Ureter (tissue), 1 donor: ENCODE data around the gene TIMM17A. TPM values are rescaled to one million over a fixed set of nuclear protein-coding genes. Genes with fewer than 3 reads are reported as not detected.

Experiments used
- DNase-seq: peaks from one replicate; pipeline ENCODE4 v3.0.0-alpha.2; 2020; ENCODE audit warnings: low spot score
- total RNA-seq: library from RNA; stranded (reverse); gene quantifications from one replicate; pipeline ENCODE4 v1.2.4, GENCODE V29; 2023
- donor health status: DM: yes; HTN: yes; CAD: no.

TIMM17A gene
- 41.4 TPM for total RNA-seq

- peak; percentile 98 for DNase-seq
Measured at GRCh38 chr1:201955009-201955728, at the start of gene TIMM17A. TIMM17A (plus strand) TSS chr1:201955503; CDS start chr1:201955527, 24 bp downstream.

GRCh38 chr1:201906336-201906735, 49.0 kb upstream of the TIMM17A start:
- no peak for DNase-seq

- DNase-seq: no peak
Measured at GRCh38 chr1:201907621-201908020, 47.7 kb upstream of the TIMM17A start.

GRCh38 chr1:201911826-201912571, 43.3 kb upstream of the TIMM17A start:
- DNase-seq: no peak

- no peak for DNase-seq
Measured at GRCh38 chr1:201912832-201913231, 42.5 kb upstream of the TIMM17A start.

GRCh38 chr1:201914456-201915235, 40.7 kb upstream of the TIMM17A start:
- DNase-seq: no peak

- DNase-seq: peak; percentile 91
Measured at GRCh38 chr1:201916649-201917249, 38.6 kb upstream of the TIMM17A start.

GRCh38 chr1:201917362-201918033, 37.8 kb upstream of the TIMM17A start:
- no peak for DNase-seq

- DNase-seq: no peak
Measured at GRCh38 chr1:201918343-201918742, 37.0 kb upstream of the TIMM17A start.

- DNase-seq: no peak
Measured at GRCh38 chr1:201921952-201922558, 33.2 kb upstream of the TIMM17A start.

GRCh38 chr1:201925301-201925567, 30.1 kb upstream of the TIMM17A start:
- no peak for DNase-seq

GRCh38 chr1:201925981-201926645, 29.2 kb upstream of the TIMM17A start:
- DNase-seq: no peak

GRCh38 chr1:201928266-201928665, 27.0 kb upstream of the TIMM17A start:
- no peak for DNase-seq

GRCh38 chr1:201930137-201930536, 25.2 kb upstream of the TIMM17A start:
- no peak for DNase-seq

- no peak for DNase-seq
Measured at GRCh38 chr1:201930803-201931202, 24.5 kb upstream of the TIMM17A start.

- no peak for DNase-seq
Measured at GRCh38 chr1:201933840-201934430, 21.4 kb upstream of the TIMM17A start.

GRCh38 chr1:201937624-201938213, 17.6 kb upstream of the TIMM17A start:
- DNase-seq: no peak

- no peak for DNase-seq
Measured at GRCh38 chr1:201938440-201939035, 16.8 kb upstream of the TIMM17A start.

- no peak for DNase-seq
Measured at GRCh38 chr1:201939148-201939547, 16.2 kb upstream of the TIMM17A start.
